ENCODE measurements around the gene MUC6. TPM values are rescaled to one million over a fixed set of nuclear protein-coding genes. Genes with fewer than 3 reads are reported as not detected.
A peak's percentile ranks its signal among the peaks of the same experiment; 100 is the strongest.

Gene MUC6
- total RNA-seq, 4 donors from 2014 or later = not detected

- Histone ChIP-seq H3K9me3 (no peaks in the 10 kb centered on the region), H3K4me3 (no peak overlapping the region), H3K27ac (no peak overlapping the region), H3K27me3 (peaks cover 20 to 40% (median 27%) of the 10 kb centered on the region in 3 donors), H3K36me3 (no peaks in the 10 kb centered on the region), H3K4me1 (no peaks in the 10 kb centered on the region)
- no peak for ATAC-seq
- TF ChIP-seq CTCF (IDR thresholded peaks at IDR 0.05 in 4 of 5, conservative IDR thresholded peaks at IDR 0.05 in 1 of 5) (no peak), POLR2A (IDR thresholded peaks at IDR 0.05) (no peak)
- intact Hi-C loops (cut with DNase I; ENCODE audit: low total_unique reads) (no loop called here), in situ Hi-C loops (cut with MboI; ENCODE audit: low sequenced_read_pairs in 4 of 4) (no loop called here)
- peak in 1 of 2 donors; percentile 10 for DNase-seq
Observed at GRCh38 chr11:1049431-1049891, 12.9 kb upstream of the MUC6 start.

GRCh38 chr11:1049071-1049405 lies 12.5 kb upstream of the MUC6 start:
- in situ Hi-C loops (cut with MboI; ENCODE audit: low sequenced_read_pairs in 4 of 4) (no loop called here), intact Hi-C loops (cut with DNase I; ENCODE audit: low total_unique reads) (no loop called here)
- ATAC-seq = no peak
- no peak for DNase-seq
- Histone ChIP-seq H3K9me3 (no peaks in the 10 kb centered on the region), H3K27ac (no peak overlapping the region), H3K4me3 (no peak overlapping the region), H3K4me1 (no peaks in the 10 kb centered on the region), H3K36me3 (no peaks in the 10 kb centered on the region), H3K27me3 (peaks cover 16 to 36% (median 23%) of the 10 kb centered on the region in 3 donors)
- no peak for TF ChIP-seq POLR2A (IDR thresholded peaks at IDR 0.05)
- TF ChIP-seq CTCF (IDR thresholded peaks at IDR 0.05 in 4 of 5, conservative IDR thresholded peaks at IDR 0.05 in 1 of 5) = no peak

- H3K27me3 ChIP-seq = peaks cover 13 to 31% (median 18%) of the 10 kb centered on the region in 3 donors
- no peaks in the 10 kb centered on the region for H3K36me3 ChIP-seq
- TF ChIP-seq CTCF (IDR thresholded peaks at IDR 0.05 in 4 of 5, conservative IDR thresholded peaks at IDR 0.05 in 1 of 5) (no peak), POLR2A (IDR thresholded peaks at IDR 0.05) (no peak)
- DNase-seq (no peak), ATAC-seq (no peak)
- no peak overlapping the region for H3K4me3 ChIP-seq
- H3K4me1 ChIP-seq = no peaks in the 10 kb centered on the region
- intact Hi-C loops (cut with DNase I; ENCODE audit: low total_unique reads) (no loop called here), in situ Hi-C loops (cut with MboI; ENCODE audit: low sequenced_read_pairs in 4 of 4) (no loop called here)
- no peaks in the 10 kb centered on the region for H3K9me3 ChIP-seq
- no peak overlapping the region for H3K27ac ChIP-seq
Observed at GRCh38 chr11:1048375-1049070, 12.0 kb upstream of the MUC6 start.

GRCh38 chr11:1047595-1048156 lies 11.2 kb upstream of the MUC6 start:
- intact Hi-C loops (cut with DNase I; ENCODE audit: low total_unique reads) (no loop called here), in situ Hi-C loops (cut with MboI; ENCODE audit: low sequenced_read_pairs in 4 of 4) (no loop called here)
- Histone ChIP-seq H3K4me3 (no peak overlapping the region), H3K27me3 (peaks cover 9 to 25% (median 15%) of the 10 kb centered on the region in 3 donors), H3K9me3 (no peaks in the 10 kb centered on the region), H3K4me1 (no peaks in the 10 kb centered on the region), H3K27ac (no peak overlapping the region), H3K36me3 (no peaks in the 10 kb centered on the region)
- DNase-seq = no peak
- ATAC-seq = no peak
- TF ChIP-seq CTCF (IDR thresholded peaks at IDR 0.05 in 4 of 5, conservative IDR thresholded peaks at IDR 0.05 in 1 of 5) (no peak), POLR2A (IDR thresholded peaks at IDR 0.05) (no peak)
